Glutamatergic neuron (in vitro differentiated cells): ENCODE data around the gene DES. TPM values are rescaled to one million over a fixed set of nuclear protein-coding genes. Genes with fewer than 3 reads are reported as not detected.
"Not testable (repeated sequence)": the region's sequence is repeated elsewhere in the genome, so short reads cannot be mapped to it uniquely, and the experiment has no call there.

Experiments
- DNase-seq: peaks from one replicate; pipeline ENCODE4 v3.0.0; 2022
- H3K27ac Mint-ChIP-seq: one replicate; pipeline ENCODE4 v1.8.0; 2020; ENCODE audit warnings: mild to moderate bottlenecking, mixed read lengths, inconsistent platforms; ENCODE audit not compliant: unreplicated experiment
- H3K27me3 Mint-ChIP-seq: one replicate; pipeline ENCODE4 v1.8.0; 2020; ENCODE audit warnings: mild to moderate bottlenecking, moderate library complexity, mixed read lengths, inconsistent platforms; ENCODE audit not compliant: unreplicated experiment
- H3K36me3 Mint-ChIP-seq: one replicate; pipeline ENCODE4 v1.8.0; 2020; ENCODE audit warnings: mild to moderate bottlenecking, mixed read lengths, inconsistent platforms; ENCODE audit not compliant: unreplicated experiment
- H3K4me1 Mint-ChIP-seq: one replicate; pipeline ENCODE4 v1.8.0; 2020; ENCODE audit warnings: mild to moderate bottlenecking, low read depth, mixed read lengths, inconsistent platforms; ENCODE audit not compliant: unreplicated experiment
- H3K4me3 Mint-ChIP-seq: one replicate; pipeline ENCODE4 v1.8.0; 2020; ENCODE audit warnings: mild to moderate bottlenecking, mixed read lengths, inconsistent platforms; ENCODE audit not compliant: unreplicated experiment
- H3K9me3 Mint-ChIP-seq: one replicate; pipeline ENCODE4 v1.8.0; 2020; ENCODE audit warnings: mild to moderate bottlenecking, moderate library complexity, mixed read lengths, inconsistent platforms; ENCODE audit not compliant: unreplicated experiment
- total RNA-seq: library from RNA; stranded (reverse); fragmentation: NEBNext Ultra II Directional; extraction: Animal tissue kit (Norgen Biotek cat#: 25700); gene quantifications from one replicate; pipeline ENCODE4 v1.2.1, GENCODE V29; 2021; ENCODE audit not compliant: unreplicated experiment
- TF ChIP-seq, protein P1 (sequence below): fragments of 200-600 bp; sonication (generic); IDR thresholded peaks from one replicate; pipeline ENCODE4 v1.5.0; 2021; ENCODE audit not compliant: partially characterized antibody, unreplicated experiment

The DES gene
- total RNA-seq, 1 donor from 2014 or later: 1.3 TPM

DNA sequence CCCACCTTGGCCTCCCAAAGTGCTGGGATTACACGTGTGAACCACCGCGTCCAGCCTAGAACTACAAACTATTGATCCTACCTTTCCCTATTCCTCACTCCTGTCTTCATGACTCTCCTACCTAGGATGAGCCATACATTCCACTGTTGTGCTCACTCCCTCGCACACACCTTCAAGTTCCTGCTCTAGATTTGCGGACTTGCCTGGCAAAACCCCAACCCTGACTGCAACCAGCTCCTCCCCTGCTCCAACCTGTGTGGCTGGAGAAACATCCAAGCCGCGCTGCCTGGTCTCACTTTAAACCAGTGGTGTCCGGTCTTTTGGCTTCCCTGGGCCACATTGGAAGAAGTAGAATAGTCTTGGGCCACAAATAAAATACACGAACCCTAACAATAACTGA lies 25.4 kb upstream of the DES start:
- Mint-ChIP-seq H3K9me3 (peaks cover 3% of the 10 kb centered on the region), H3K36me3 (peaks cover 12% of the 10 kb centered on the region), H3K4me1 (no peaks in the 10 kb centered on the region), H3K4me3 (no peak overlapping the region), H3K27me3 (peaks cover 3% of the 10 kb centered on the region), H3K27ac (no peak overlapping the region)
- no peak for DNase-seq
- TF ChIP-seq, protein P1, sequence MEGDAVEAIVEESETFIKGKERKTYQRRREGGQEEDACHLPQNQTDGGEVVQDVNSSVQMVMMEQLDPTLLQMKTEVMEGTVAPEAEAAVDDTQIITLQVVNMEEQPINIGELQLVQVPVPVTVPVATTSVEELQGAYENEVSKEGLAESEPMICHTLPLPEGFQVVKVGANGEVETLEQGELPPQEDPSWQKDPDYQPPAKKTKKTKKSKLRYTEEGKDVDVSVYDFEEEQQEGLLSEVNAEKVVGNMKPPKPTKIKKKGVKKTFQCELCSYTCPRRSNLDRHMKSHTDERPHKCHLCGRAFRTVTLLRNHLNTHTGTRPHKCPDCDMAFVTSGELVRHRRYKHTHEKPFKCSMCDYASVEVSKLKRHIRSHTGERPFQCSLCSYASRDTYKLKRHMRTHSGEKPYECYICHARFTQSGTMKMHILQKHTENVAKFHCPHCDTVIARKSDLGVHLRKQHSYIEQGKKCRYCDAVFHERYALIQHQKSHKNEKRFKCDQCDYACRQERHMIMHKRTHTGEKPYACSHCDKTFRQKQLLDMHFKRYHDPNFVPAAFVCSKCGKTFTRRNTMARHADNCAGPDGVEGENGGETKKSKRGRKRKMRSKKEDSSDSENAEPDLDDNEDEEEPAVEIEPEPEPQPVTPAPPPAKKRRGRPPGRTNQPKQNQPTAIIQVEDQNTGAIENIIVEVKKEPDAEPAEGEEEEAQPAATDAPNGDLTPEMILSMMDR: no peak

GRCh38 chr2:219395056-219395455 lies 23.1 kb upstream of the DES start:
- not testable (repeated sequence) for H3K4me1 Mint-ChIP-seq, DNase-seq, H3K27ac Mint-ChIP-seq, H3K4me3 Mint-ChIP-seq, H3K9me3 Mint-ChIP-seq, H3K27me3 Mint-ChIP-seq
- peaks cover 12% of the 10 kb centered on the region for H3K36me3 Mint-ChIP-seq

DNA sequence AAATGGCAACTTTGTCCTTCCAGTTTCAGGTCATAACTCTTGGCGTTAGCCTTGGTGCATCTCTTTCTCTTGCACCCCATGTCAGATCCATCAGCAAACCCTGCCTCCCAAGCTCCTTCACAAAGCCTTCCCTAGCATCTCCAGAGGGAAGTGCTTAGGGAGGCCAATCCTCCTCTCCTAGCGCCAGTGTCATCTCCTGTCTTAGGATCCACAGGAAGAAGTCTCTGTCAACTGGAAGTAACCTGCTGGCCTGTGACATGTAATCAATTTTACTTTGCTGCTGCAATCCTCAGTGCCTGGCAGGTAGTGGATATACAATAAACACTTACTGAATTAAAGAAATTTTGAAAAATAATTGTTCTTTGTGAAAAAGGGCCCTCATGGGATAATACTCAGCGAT lies 22.6 kb upstream of the DES start:
- H3K36me3 Mint-ChIP-seq: peaks cover 12% of the 10 kb centered on the region
- H3K4me3 Mint-ChIP-seq: no peak overlapping the region
- H3K9me3 Mint-ChIP-seq: peaks cover 3% of the 10 kb centered on the region
- no peak for DNase-seq
- peaks cover 7% of the 10 kb centered on the region for H3K4me1 Mint-ChIP-seq
- H3K27ac Mint-ChIP-seq: no peak overlapping the region
- TF ChIP-seq, protein P1: no peak
- no peaks in the 10 kb centered on the region for H3K27me3 Mint-ChIP-seq

GRCh38 chr2:219396863-219397457 lies 21.2 kb upstream of the DES start:
- TF ChIP-seq, protein P1: no peak
- Mint-ChIP-seq H3K9me3 (peaks cover 3% of the 10 kb centered on the region), H3K27me3 (no peaks in the 10 kb centered on the region), H3K4me1 (peaks cover 9% of the 10 kb centered on the region), H3K4me3 (no peak overlapping the region), H3K27ac (no peak overlapping the region), H3K36me3 (peaks cover 12% of the 10 kb centered on the region)
- DNase-seq: no peak

DNA sequence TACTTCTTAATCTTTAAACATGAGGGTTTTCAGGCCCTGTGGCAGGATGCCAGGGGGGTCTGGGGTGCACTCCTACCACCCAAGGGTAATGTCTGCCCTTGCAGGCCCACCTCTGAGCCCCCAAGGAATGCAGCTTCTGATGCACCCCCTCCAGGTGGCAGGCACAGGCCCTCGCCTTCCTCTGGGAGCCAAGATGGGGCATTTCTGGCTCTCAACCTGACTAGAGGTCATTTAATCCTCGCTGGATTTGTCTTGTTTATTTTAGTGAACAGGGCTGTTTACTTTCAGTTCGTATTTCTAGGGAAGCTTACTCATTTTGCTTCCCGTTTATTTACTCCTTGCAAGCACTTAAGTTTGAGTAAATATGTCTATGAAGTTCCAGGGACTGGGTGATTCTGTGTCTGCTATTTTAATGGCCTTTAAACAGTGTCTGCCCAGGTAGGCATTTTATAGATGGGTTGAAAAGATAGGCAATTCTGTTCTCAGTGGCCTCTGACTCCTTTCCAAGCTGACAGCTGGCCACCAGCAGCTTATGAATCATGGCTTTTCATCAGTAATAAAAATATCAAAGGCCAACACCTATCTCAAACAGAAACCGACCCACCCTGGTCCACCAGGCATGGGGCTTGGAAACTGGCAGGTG lies 19.3 kb upstream of the DES start:
- Mint-ChIP-seq H3K9me3 (peaks cover 7% of the 10 kb centered on the region), H3K4me1 (peaks cover 17% of the 10 kb centered on the region), H3K36me3 (peaks cover 9% of the 10 kb centered on the region), H3K4me3 (no peak overlapping the region), H3K27me3 (no peaks in the 10 kb centered on the region), H3K27ac (no peak overlapping the region)
- no peak for DNase-seq
- TF ChIP-seq, protein P1: no peak
